CD4-positive, alpha-beta T cell treated with Interleukin-15 for 1 hour (primary cell): ENCODE data around the gene KCTD1.

Source experiments
- DNase-seq: peaks from one replicate; pipeline ENCODE4 v3.0.0-alpha.2; 2020

The KCTD1 gene

GRCh38 chr18:26548415-26549262 lies at the start of gene KCTD1:
Gene KCTD1, minus strand, starts transcription at chr18:26548553. Its CDS starts 17 bp downstream, at chr18:26548536.
- DNase-seq, result peak; percentile 73

GRCh38 chr18:26593365-26594320 lies 45.3 kb upstream of the KCTD1 start:
- DNase-seq, result no peak

GRCh38 chr18:26584745-26585144 lies 36.4 kb upstream of the KCTD1 start:
- DNase-seq, result no peak

GRCh38 chr18:26579941-26580618 lies 31.7 kb upstream of the KCTD1 start:
- DNase-seq, result no peak

GRCh38 chr18:26575865-26576217 lies 27.5 kb upstream of the KCTD1 start:
- no peak for DNase-seq

- DNase-seq, result no peak
Observed at GRCh38 chr18:26574958-26575864, 26.9 kb upstream of the KCTD1 start.

- no peak for DNase-seq
Observed at GRCh38 chr18:26568926-26569665, 20.7 kb upstream of the KCTD1 start.

GRCh38 chr18:26568513-26568912 lies 20.2 kb upstream of the KCTD1 start:
- DNase-seq, result no peak

- no peak for DNase-seq
Observed at GRCh38 chr18:26566874-26567555, 18.7 kb upstream of the KCTD1 start.

GRCh38 chr18:26565514-26565913 lies 17.2 kb upstream of the KCTD1 start:
- DNase-seq, result no peak

GRCh38 chr18:26563024-26563423 lies 14.7 kb upstream of the KCTD1 start:
- no peak for DNase-seq

GRCh38 chr18:26562568-26562967 lies 14.2 kb upstream of the KCTD1 start:
- DNase-seq, result no peak

GRCh38 chr18:26561769-26562168 lies 13.4 kb upstream of the KCTD1 start:
- no peak for DNase-seq

GRCh38 chr18:26556573-26556972 lies 8.2 kb upstream of the KCTD1 start:
- DNase-seq, result no peak

- DNase-seq, result no peak
Observed at GRCh38 chr18:26555804-26556553, 7.6 kb upstream of the KCTD1 start.

GRCh38 chr18:26553943-26554342 lies 5.6 kb upstream of the KCTD1 start:
- no peak for DNase-seq

GRCh38 chr18:26551695-26552081 lies 3.3 kb upstream of the KCTD1 start:
- DNase-seq, result no peak

- no peak for DNase-seq
Observed at GRCh38 chr18:26550998-26551694, 2.8 kb upstream of the KCTD1 start.
